Parathyroid adenoma (tissue), 2 donors: ENCODE measurements around the gene PDSS2.
"Not testable (repeated sequence)": the region's sequence is repeated elsewhere in the genome, so short reads cannot be mapped to it uniquely, and the experiment has no call there.

ENCODE experiments used
- H2AFZ ChIP-seq: fragments of 300-600 bp; sonication (generic); one replicate; pipeline ENCODE4 v1.7.0; 2017; ENCODE audit warnings: antibody characterized with exemption, mild to moderate bottlenecking
- H3K27ac ChIP-seq: fragments of 300-600 bp; sonication (generic); one replicate; pipeline ENCODE4 v1.7.0; 2017
- H3K27me3 ChIP-seq: fragments of 300-600 bp; sonication (generic); one replicate; pipeline ENCODE4 v1.7.0; 2017; ENCODE audit warnings: low read length; ENCODE audit not compliant: control insufficient read depth, insufficient read depth
- H3K36me3 ChIP-seq: fragments of 300-600 bp; sonication (generic); one replicate; pipeline ENCODE4 v1.7.0; 2017; ENCODE audit warnings: low read length; ENCODE audit not compliant: control insufficient read depth, insufficient read depth
- H3K4me1 ChIP-seq: fragments of 300-600 bp; sonication (generic); one replicate; pipeline ENCODE4 v1.7.0; 2017; ENCODE audit warnings: control low read depth
- H3K4me2 ChIP-seq: fragments of 300-600 bp; sonication (generic); one replicate; pipeline ENCODE4 v1.7.0; 2017; ENCODE audit warnings: low read length
- H3K4me3 ChIP-seq: fragments of 300-600 bp; sonication (generic); one replicate; pipeline ENCODE4 v1.7.0; 2017; ENCODE audit warnings: low read depth, low read length
- H3K79me2 ChIP-seq: fragments of 300-600 bp; sonication (generic); one replicate; pipeline ENCODE4 v1.7.0; 2017; ENCODE audit warnings: control low read depth
- H3K9ac ChIP-seq: fragments of 300-600 bp; sonication (generic); one replicate; pipeline ENCODE4 v1.7.0; 2017; ENCODE audit warnings: mild to moderate bottlenecking
- H3K9me3 ChIP-seq: fragments of 300-600 bp; sonication (generic); one replicate; pipeline ENCODE4 v1.7.0; 2017; ENCODE audit warnings: low read length; ENCODE audit not compliant: control insufficient read depth
- CTCF ChIP-seq: fragments of 300-600 bp; sonication (generic); IDR thresholded peaks from one replicate; pipeline ENCODE4 v1.7.0; 2017; ENCODE audit warnings: antibody characterized with exemption, mild to moderate bottlenecking
- donor health status: primary hyperparathyroidism.

The PDSS2 gene

GRCh38 chr6:107436881-107437280 is 22.5 kb downstream of the PDSS2 start:
- H2AFZ ChIP-seq: no peak overlapping the region
- no peaks in the 10 kb centered on the region for H3K9me3 ChIP-seq
- H3K79me2 ChIP-seq: peaks cover 10% of the 10 kb centered on the region
- no peaks in the 10 kb centered on the region for H3K27me3 ChIP-seq
- H3K4me3 ChIP-seq: no peak overlapping the region
- TF ChIP-seq CTCF: no peak
- H3K9ac ChIP-seq: no peak overlapping the region
- no peaks in the 10 kb centered on the region for H3K4me1 ChIP-seq
- no peak overlapping the region for H3K4me2 ChIP-seq
- H3K27ac ChIP-seq: no peak overlapping the region
- H3K36me3 ChIP-seq: no peaks in the 10 kb centered on the region

GRCh38 chr6:107435798-107436197 is 23.6 kb downstream of the PDSS2 start:
- H3K9me3 ChIP-seq: no peaks in the 10 kb centered on the region
- no peak for TF ChIP-seq CTCF
- H2AFZ ChIP-seq: no peak overlapping the region
- no peak overlapping the region for H3K27ac ChIP-seq
- no peaks in the 10 kb centered on the region for H3K4me1 ChIP-seq
- H3K79me2 ChIP-seq: peaks cover 10% of the 10 kb centered on the region
- H3K36me3 ChIP-seq: no peaks in the 10 kb centered on the region
- no peaks in the 10 kb centered on the region for H3K27me3 ChIP-seq
- H3K4me3 ChIP-seq: no peak overlapping the region
- H3K9ac ChIP-seq: no peak overlapping the region
- H3K4me2 ChIP-seq: no peak overlapping the region

- TF ChIP-seq CTCF: no peak
- Histone ChIP-seq H3K4me3 (no peak overlapping the region), H2AFZ (no peak overlapping the region), H3K27ac (no peak overlapping the region), H3K4me1 (no peaks in the 10 kb centered on the region), H3K9ac (no peak overlapping the region), H3K79me2 (peaks cover 10% of the 10 kb centered on the region), H3K4me2 (no peak overlapping the region), H3K9me3 (no peaks in the 10 kb centered on the region), H3K27me3 (no peaks in the 10 kb centered on the region), H3K36me3 (no peaks in the 10 kb centered on the region)
Measured at GRCh38 chr6:107434812-107435211, 24.6 kb downstream of the PDSS2 start.

GRCh38 chr6:107425951-107426350 is 33.4 kb downstream of the PDSS2 start:
- H3K27ac ChIP-seq, H3K4me2 ChIP-seq, H3K4me3 ChIP-seq, H3K4me1 ChIP-seq, H3K36me3 ChIP-seq, H3K27me3 ChIP-seq, H3K79me2 ChIP-seq, H3K9ac ChIP-seq, H3K9me3 ChIP-seq, H2AFZ ChIP-seq: not testable (repeated sequence)

GRCh38 chr6:107423474-107423990 is 35.8 kb downstream of the PDSS2 start:
- Histone ChIP-seq H3K4me3 (no peak overlapping the region), H3K27ac (no peak overlapping the region), H3K27me3 (no peaks in the 10 kb centered on the region), H3K9ac (no peak overlapping the region), H3K4me1 (peaks cover 2% of the 10 kb centered on the region), H2AFZ (no peak overlapping the region), H3K9me3 (no peaks in the 10 kb centered on the region), H3K79me2 (no peaks in the 10 kb centered on the region), H3K4me2 (no peak overlapping the region), H3K36me3 (no peaks in the 10 kb centered on the region)
- no peak for TF ChIP-seq CTCF
